ENCODE data around the gene CAPS. TPM values are rescaled to one million over a fixed set of nuclear protein-coding genes. Genes with fewer than 3 reads are reported as not detected.

The CAPS gene
- total RNA-seq, 6 experiments from 2014 or later = 2.2 to 2.7 (median 2.3) TPM

DNA sequence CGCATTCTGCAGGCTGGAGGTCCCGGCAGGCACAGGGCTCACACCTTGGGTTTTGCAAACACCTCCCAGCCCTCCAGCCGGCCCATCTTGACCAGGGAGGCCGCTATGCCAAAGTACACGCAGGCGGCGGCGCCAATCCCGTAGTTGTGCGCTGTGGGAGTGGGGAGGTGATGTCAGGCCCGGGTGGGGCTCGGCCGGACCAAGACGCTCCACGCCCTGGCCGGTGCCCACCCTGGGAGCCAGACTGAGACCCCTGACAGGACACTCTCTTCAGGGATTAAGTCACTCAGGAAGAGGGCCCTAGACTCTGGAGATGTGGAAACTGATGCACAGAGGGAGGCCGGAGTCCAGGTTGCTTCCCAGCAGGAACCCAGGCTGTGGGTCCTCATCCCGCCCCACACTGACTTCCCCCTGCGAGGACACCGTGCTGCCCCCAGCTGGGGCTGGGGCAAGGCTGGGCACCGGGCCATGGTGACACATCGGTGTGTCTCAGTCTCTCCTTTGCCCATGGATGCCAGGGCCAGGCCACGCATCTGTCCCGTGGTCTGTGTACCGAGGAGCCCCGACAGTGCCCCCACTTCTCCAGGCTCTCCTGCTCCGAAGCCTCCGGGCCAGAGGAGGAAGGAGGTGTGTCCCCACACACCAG is 19.2 kb upstream of the CAPS start:
- H3K27me3 Mint-ChIP-seq (ENCODE audit: insufficient read depth) = peaks cover 7% of the 10 kb centered on the region
- TF ChIP-seq, protein P1, sequence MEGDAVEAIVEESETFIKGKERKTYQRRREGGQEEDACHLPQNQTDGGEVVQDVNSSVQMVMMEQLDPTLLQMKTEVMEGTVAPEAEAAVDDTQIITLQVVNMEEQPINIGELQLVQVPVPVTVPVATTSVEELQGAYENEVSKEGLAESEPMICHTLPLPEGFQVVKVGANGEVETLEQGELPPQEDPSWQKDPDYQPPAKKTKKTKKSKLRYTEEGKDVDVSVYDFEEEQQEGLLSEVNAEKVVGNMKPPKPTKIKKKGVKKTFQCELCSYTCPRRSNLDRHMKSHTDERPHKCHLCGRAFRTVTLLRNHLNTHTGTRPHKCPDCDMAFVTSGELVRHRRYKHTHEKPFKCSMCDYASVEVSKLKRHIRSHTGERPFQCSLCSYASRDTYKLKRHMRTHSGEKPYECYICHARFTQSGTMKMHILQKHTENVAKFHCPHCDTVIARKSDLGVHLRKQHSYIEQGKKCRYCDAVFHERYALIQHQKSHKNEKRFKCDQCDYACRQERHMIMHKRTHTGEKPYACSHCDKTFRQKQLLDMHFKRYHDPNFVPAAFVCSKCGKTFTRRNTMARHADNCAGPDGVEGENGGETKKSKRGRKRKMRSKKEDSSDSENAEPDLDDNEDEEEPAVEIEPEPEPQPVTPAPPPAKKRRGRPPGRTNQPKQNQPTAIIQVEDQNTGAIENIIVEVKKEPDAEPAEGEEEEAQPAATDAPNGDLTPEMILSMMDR (IDR thresholded peaks at IDR 0.05) = no peak
- no peaks in the 10 kb centered on the region for H3K9me3 Mint-ChIP-seq
- no peak overlapping the region for H3K4me3 Mint-ChIP-seq
- DNase-seq = no peak
- H3K4me1 Mint-ChIP-seq (ENCODE audit: low read depth) = peaks cover 2% of the 10 kb centered on the region
- H3K36me3 Mint-ChIP-seq (ENCODE audit: low read depth) = 0 out of 2 replicates have a peak, but pooled peaks cover under 1% of the 10 kb centered on the region
- no peak overlapping the region for H3K27ac Mint-ChIP-seq

DNA sequence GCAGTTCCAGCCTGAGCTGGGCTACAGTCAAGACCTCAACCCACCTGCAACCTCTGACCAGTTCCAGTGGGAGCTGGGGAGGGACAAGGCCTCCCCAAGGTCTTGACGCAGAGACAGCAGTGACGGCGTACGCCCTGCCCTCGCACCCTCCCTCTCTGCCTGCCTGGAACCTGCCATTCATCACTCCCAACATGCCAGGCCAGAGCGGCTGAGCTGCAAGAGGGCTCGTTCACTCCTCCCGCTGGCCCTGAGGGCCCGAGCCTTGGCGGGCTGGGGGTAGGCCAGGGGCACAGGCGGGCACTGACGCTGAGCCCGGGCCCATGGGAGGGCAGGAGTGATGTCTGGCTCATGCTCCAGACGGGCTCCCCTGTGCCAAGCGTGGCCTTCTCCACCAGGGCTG is 18.6 kb upstream of the CAPS start:
- DNase-seq = no peak
- H3K36me3 Mint-ChIP-seq (ENCODE audit: low read depth) = peaks cover 5% of the 10 kb centered on the region; the same call in 1 of the 2 replicates
- peaks cover 7% of the 10 kb centered on the region for H3K27me3 Mint-ChIP-seq (ENCODE audit: insufficient read depth)
- H3K4me1 Mint-ChIP-seq (ENCODE audit: low read depth) = no peaks in the 10 kb centered on the region; the same call in 1 of the 2 replicates
- TF ChIP-seq, protein P1 (IDR thresholded peaks at IDR 0.05) = no peak
- no peak overlapping the region for H3K4me3 Mint-ChIP-seq
- no peaks in the 10 kb centered on the region for H3K9me3 Mint-ChIP-seq
- no peak overlapping the region for H3K27ac Mint-ChIP-seq

DNA sequence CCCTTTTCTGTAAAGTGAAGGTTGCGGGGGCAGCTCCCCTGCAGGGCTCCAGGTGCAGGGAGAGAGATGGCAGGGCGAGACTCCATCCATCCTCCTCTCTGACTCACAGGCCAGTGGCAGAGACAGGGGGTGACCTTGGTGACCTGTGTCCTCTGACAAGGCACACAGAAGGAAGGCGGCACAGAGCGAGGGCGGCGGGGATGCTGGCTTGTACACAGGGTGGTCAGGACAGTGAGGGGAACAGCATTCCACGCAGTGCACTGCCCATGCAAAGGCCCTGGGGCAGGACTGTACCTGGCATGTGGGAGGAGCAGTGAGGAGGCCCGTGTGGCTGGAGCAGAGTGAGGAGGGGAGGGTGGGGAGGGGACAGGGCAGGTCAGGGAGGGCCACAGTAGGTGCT is 18.2 kb upstream of the CAPS start:
- peaks cover under 1% of the 10 kb centered on the region; the same call in 1 of the 2 replicates for H3K4me1 Mint-ChIP-seq (ENCODE audit: low read depth)
- no peak overlapping the region for H3K27ac Mint-ChIP-seq
- H3K36me3 Mint-ChIP-seq (ENCODE audit: low read depth) = peaks cover 7% of the 10 kb centered on the region
- TF ChIP-seq, protein P1 (IDR thresholded peaks at IDR 0.05) = no peak
- H3K4me3 Mint-ChIP-seq = no peak overlapping the region
- no peaks in the 10 kb centered on the region for H3K9me3 Mint-ChIP-seq
- no peak for DNase-seq
- peaks cover 6% of the 10 kb centered on the region for H3K27me3 Mint-ChIP-seq (ENCODE audit: insufficient read depth)

DNA sequence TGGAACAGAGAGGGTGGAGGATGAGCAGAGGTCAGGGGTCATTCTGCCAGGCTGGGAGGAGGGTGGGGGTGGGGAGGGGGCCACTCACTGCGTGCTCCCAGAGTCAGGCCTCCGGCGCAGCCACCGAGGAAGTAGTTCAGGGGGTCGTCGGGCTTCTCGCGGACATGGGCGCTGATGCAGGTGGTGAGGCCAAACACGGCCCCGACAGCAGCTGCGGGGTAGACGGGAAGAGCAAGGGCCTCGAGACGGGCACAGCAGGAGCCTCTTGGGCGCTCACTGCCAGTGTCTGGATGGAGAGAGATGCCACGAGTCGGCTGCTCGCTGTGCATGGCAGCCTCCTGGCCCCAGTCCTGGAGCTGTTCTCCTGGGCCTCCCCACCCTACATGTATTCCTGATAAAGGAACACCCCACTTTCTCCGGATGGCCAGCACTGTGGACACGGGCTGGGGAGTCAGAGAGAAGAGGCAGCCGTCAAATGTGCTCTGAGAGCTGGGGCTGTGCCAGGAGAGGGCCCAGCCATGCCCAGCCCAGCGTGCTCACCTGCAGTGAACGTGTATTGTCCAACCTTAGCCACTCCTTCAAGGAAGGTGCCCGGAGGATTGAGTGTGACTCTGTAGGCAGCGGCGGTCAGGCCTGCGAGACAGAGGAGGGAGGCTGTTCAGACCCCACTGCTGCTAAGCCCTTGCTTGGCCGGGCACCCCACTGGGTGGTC is 17.5 kb upstream of the CAPS start:
- DNase-seq = no peak
- no peak overlapping the region for H3K27ac Mint-ChIP-seq
- H3K4me3 Mint-ChIP-seq = no peak overlapping the region
- H3K36me3 Mint-ChIP-seq (ENCODE audit: low read depth) = peaks cover 10% of the 10 kb centered on the region
- no peaks in the 10 kb centered on the region for H3K9me3 Mint-ChIP-seq
- peaks cover 6% of the 10 kb centered on the region; the same call in 1 of the 2 replicates for H3K4me1 Mint-ChIP-seq (ENCODE audit: low read depth)
- peaks cover 3% of the 10 kb centered on the region; the same call in 1 of the 2 replicates for H3K27me3 Mint-ChIP-seq (ENCODE audit: insufficient read depth)
- TF ChIP-seq, protein P1 (IDR thresholded peaks at IDR 0.05) = no peak

DNA sequence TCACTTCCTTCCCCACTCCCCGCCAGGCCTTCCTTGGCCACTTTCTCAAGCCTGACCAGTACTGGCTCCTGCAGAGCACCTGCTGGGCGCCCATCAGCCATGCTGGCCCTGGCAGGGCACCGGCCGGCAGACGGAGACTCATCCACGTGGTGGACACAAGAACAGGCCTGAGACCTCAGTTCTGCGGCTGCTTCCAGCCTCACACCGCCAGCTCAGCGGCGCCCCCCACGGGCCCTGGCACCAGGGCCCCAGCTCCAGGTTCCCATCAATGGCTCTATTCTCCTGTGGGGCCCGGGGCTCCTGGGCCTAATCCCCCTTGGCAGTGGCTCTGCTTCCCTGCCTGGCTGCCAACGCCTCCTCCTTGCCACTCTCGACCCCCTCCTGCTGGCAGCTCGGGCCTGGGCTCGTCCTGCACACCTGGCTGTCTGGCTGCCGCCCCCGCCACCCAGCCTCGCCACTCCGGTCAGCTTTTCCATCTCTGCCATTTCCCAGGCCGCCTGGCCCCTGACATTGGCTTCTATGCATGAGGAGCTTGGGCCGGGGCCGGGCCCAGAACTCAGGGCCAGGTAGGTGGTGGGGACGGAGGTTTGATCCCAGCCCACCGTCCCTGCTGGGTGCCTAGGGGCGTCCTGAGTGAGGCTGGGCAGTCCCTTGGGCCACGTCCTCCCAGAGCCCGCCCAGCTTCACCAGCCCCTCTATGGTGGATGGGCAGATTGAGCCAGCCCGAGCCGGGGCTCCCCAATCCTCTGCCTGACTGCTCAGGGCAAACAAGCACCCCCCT is 16.7 kb upstream of the CAPS start:
- H3K27ac Mint-ChIP-seq = no peak overlapping the region
- no peak for DNase-seq
- H3K4me1 Mint-ChIP-seq (ENCODE audit: low read depth) = peaks cover 6% of the 10 kb centered on the region; the same call in 1 of the 2 replicates
- no peaks in the 10 kb centered on the region; the same call in 1 of the 2 replicates for H3K27me3 Mint-ChIP-seq (ENCODE audit: insufficient read depth)
- H3K36me3 Mint-ChIP-seq (ENCODE audit: low read depth) = peaks cover 10% of the 10 kb centered on the region
- TF ChIP-seq, protein P1 (IDR thresholded peaks at IDR 0.05) = peak; percentile 53
- no peak overlapping the region for H3K4me3 Mint-ChIP-seq
- no peaks in the 10 kb centered on the region for H3K9me3 Mint-ChIP-seq

Measured in HFFc6 (cell line).